ENCODE data around the gene HIP1R. TPM values are rescaled to one million over a fixed set of nuclear protein-coding genes. Genes with fewer than 3 reads are reported as not detected.

Gene HIP1R
- total RNA-seq, 2 donors from 2014 or later: 42.6 to 74.2 TPM

- Histone ChIP-seq H3K4me3 (no peak overlapping the region), H3K9ac (ENCODE audit: low read depth in 2 of 2, low read length in 2 of 2) (no peak overlapping the region), H3K27me3 (no peaks in the 10 kb centered on the region), H3K4me1 (no peaks in the 10 kb centered on the region), H3K9me3 (no peaks in the 10 kb centered on the region), H3K36me3 (no peaks in the 10 kb centered on the region), H3K27ac (no peak overlapping the region)
- intact Hi-C loops (cut with DNase I): no loop called here
- DNase-seq: no peak
- TF ChIP-seq CTCF (IDR thresholded peaks at IDR 0.05): no peak
Measured at GRCh38 chr12:122807651-122808050, 27.6 kb upstream of the HIP1R start.

- no peak overlapping the region for H3K4me3 ChIP-seq
- H3K4me1 ChIP-seq: no peaks in the 10 kb centered on the region
- H3K36me3 ChIP-seq: no peaks in the 10 kb centered on the region
- H3K9me3 ChIP-seq: no peaks in the 10 kb centered on the region
- TF ChIP-seq CTCF (IDR thresholded peaks at IDR 0.05): no peak
- DNase-seq: no peak
- H3K27ac ChIP-seq: no peak overlapping the region
- H3K9ac ChIP-seq (ENCODE audit: low read depth in 2 of 2, low read length in 2 of 2): no peak overlapping the region
- intact Hi-C loops (cut with DNase I): no loop called here
- H3K27me3 ChIP-seq: no peaks in the 10 kb centered on the region
Measured at GRCh38 chr12:122811777-122812176, 23.5 kb upstream of the HIP1R start.

- H3K4me1 ChIP-seq: no peaks in the 10 kb centered on the region
- DNase-seq: no peak
- H3K9ac ChIP-seq (ENCODE audit: low read depth in 2 of 2, low read length in 2 of 2): no peak overlapping the region
- TF ChIP-seq CTCF (IDR thresholded peaks at IDR 0.05): no peak
- intact Hi-C loops (cut with DNase I): no loop called here
- H3K36me3 ChIP-seq: no peaks in the 10 kb centered on the region
- H3K27me3 ChIP-seq: no peaks in the 10 kb centered on the region
- no peak overlapping the region for H3K4me3 ChIP-seq
- no peak overlapping the region for H3K27ac ChIP-seq
- H3K9me3 ChIP-seq: no peaks in the 10 kb centered on the region
Measured at GRCh38 chr12:122813310-122813713, 21.9 kb upstream of the HIP1R start.

DNA sequence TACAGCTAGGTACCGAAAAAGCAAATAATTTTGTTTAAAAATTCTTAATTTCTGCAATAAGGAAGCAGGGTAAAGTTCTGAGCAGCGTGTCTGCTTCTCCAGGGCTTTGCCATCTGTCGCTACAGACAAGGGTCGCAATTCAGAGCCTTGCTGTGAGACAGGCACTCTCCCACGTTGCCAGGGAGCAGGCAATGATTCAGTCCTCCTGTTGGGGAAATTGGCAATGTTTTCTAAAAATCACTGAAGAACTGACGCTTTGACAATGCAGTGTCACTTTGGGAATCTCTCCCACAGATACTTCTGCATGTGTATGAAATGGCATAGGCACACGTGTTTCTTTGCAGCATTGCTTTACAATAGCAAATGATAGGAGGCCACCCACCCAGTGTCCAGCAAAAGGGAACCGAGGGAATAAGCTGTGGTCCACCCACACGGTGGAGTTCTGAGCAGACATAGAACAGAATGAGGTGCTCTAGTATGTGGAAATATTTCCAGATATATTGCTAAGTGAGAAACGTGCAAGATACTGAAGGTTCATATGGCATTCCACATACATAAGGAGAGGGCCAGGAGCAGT lies 16.0 kb upstream of the HIP1R start:
- no peak for DNase-seq

GRCh38 chr12:122820138-122820537 lies 15.1 kb upstream of the HIP1R start:
- Histone ChIP-seq H3K27ac (no peak overlapping the region), H3K4me3 (no peak overlapping the region), H3K27me3 (no peaks in the 10 kb centered on the region), H3K9ac (ENCODE audit: low read depth in 2 of 2, low read length in 2 of 2) (no peak overlapping the region), H3K4me1 (no peaks in the 10 kb centered on the region), H3K36me3 (no peaks in the 10 kb centered on the region), H3K9me3 (no peaks in the 10 kb centered on the region)
- no peak for TF ChIP-seq CTCF (IDR thresholded peaks at IDR 0.05)
- intact Hi-C loops (cut with DNase I): no loop called here
- no peak for DNase-seq

More for the DNA sequence above, 16.0 kb upstream of the HIP1R start:
- Histone ChIP-seq H3K27ac (no peak overlapping the region), H3K9me3 (no peaks in the 10 kb centered on the region), H3K36me3 (no peaks in the 10 kb centered on the region), H3K9ac (ENCODE audit: low read depth in 2 of 2, low read length in 2 of 2) (no peak overlapping the region), H3K4me3 (no peak overlapping the region), H3K4me1 (no peaks in the 10 kb centered on the region), H3K27me3 (no peaks in the 10 kb centered on the region)
- TF ChIP-seq CTCF (IDR thresholded peaks at IDR 0.05): no peak
- intact Hi-C loops (cut with DNase I): no loop called here
